ENCODE data around the gene COPB2.

Gene COPB2

GRCh38 chr3:139320551-139321309, 68.7 kb downstream of the COPB2 start:
- no peak for TF ChIP-seq CTCF (IDR thresholded peaks at IDR 0.05; ENCODE audit: insufficient read depth, low read length, poor library complexity, severe bottlenecking)
- no peaks in the 10 kb centered on the region for H3K36me3 ChIP-seq (ENCODE audit: control insufficient read depth, insufficient read depth, low read length)
- peaks cover 1% of the 10 kb centered on the region for H3K27me3 ChIP-seq (replicated peaks; ENCODE audit: control insufficient read depth, insufficient read depth, low read length)
- no peak overlapping the region for H3K4me3 ChIP-seq (replicated peaks; ENCODE audit: low read depth, low read length)
- DNase-seq (ENCODE audit: extremely low read depth, insufficient read length) = no peak

- peak; percentile 38 for TF ChIP-seq CTCF (IDR thresholded peaks at IDR 0.05; ENCODE audit: insufficient read depth, low read length, poor library complexity, severe bottlenecking)
- H3K36me3 ChIP-seq (ENCODE audit: control insufficient read depth, insufficient read depth, low read length) = no peaks in the 10 kb centered on the region
- no peak for DNase-seq (ENCODE audit: extremely low read depth, insufficient read length)
- peaks cover 1% of the 10 kb centered on the region for H3K27me3 ChIP-seq (replicated peaks; ENCODE audit: control insufficient read depth, insufficient read depth, low read length)
- H3K4me3 ChIP-seq (replicated peaks; ENCODE audit: low read depth, low read length) = no peak overlapping the region
Observed at GRCh38 chr3:139319428-139320402, 69.7 kb downstream of the COPB2 start.

GRCh38 chr3:139318826-139319225, 70.6 kb downstream of the COPB2 start:
- Histone ChIP-seq H3K27me3 (replicated peaks; ENCODE audit: control insufficient read depth, insufficient read depth, low read length) (peaks cover 1% of the 10 kb centered on the region), H3K36me3 (ENCODE audit: control insufficient read depth, insufficient read depth, low read length) (no peaks in the 10 kb centered on the region), H3K4me3 (replicated peaks; ENCODE audit: low read depth, low read length) (no peak overlapping the region)
- TF ChIP-seq CTCF (IDR thresholded peaks at IDR 0.05; ENCODE audit: insufficient read depth, low read length, poor library complexity, severe bottlenecking) = no peak
- DNase-seq (ENCODE audit: extremely low read depth, insufficient read length) = no peak

- no peak overlapping the region for H3K4me3 ChIP-seq (replicated peaks; ENCODE audit: low read depth, low read length)
- H3K36me3 ChIP-seq (ENCODE audit: control insufficient read depth, insufficient read depth, low read length) = no peaks in the 10 kb centered on the region
- no peak for DNase-seq (ENCODE audit: extremely low read depth, insufficient read length)
- TF ChIP-seq CTCF (IDR thresholded peaks at IDR 0.05; ENCODE audit: insufficient read depth, low read length, poor library complexity, severe bottlenecking) = no peak
- H3K27me3 ChIP-seq (replicated peaks; ENCODE audit: control insufficient read depth, insufficient read depth, low read length) = peaks cover 1% of the 10 kb centered on the region
Observed at GRCh38 chr3:139318431-139318816, 71.0 kb downstream of the COPB2 start.

- H3K36me3 ChIP-seq (ENCODE audit: control insufficient read depth, insufficient read depth, low read length) = no peaks in the 10 kb centered on the region
- DNase-seq (ENCODE audit: extremely low read depth, insufficient read length) = no peak
- H3K4me3 ChIP-seq (replicated peaks; ENCODE audit: low read depth, low read length) = no peak overlapping the region
- peaks cover 1% of the 10 kb centered on the region for H3K27me3 ChIP-seq (replicated peaks; ENCODE audit: control insufficient read depth, insufficient read depth, low read length)
- TF ChIP-seq CTCF (IDR thresholded peaks at IDR 0.05; ENCODE audit: insufficient read depth, low read length, poor library complexity, severe bottlenecking) = no peak
Observed at GRCh38 chr3:139317660-139318430, 71.6 kb downstream of the COPB2 start.
